ENCODE results near the gene ELOVL7.

- TF ChIP-seq POLR2A (IDR thresholded peaks at IDR 0.05) (no peak), CTCF (IDR thresholded peaks at IDR 0.05) (no peak), EP300 (IDR thresholded peaks at IDR 0.05) (no peak)
Observed at GRCh38 chr5:60705144-60705543, 138.9 kb downstream of the ELOVL7 start.
